Measurements from ENCODE around the gene FAM43A. TPM values are rescaled to one million over a fixed set of nuclear protein-coding genes. Genes with fewer than 3 reads are reported as not detected.

The FAM43A gene
- total and polyA plus RNA-seq, 9 of the 15 experiments (the other 6 are each of a cell fraction or from before 2014, with no cell fraction given) = 0.03 to 1.2 (median 0.21) TPM

DNA sequence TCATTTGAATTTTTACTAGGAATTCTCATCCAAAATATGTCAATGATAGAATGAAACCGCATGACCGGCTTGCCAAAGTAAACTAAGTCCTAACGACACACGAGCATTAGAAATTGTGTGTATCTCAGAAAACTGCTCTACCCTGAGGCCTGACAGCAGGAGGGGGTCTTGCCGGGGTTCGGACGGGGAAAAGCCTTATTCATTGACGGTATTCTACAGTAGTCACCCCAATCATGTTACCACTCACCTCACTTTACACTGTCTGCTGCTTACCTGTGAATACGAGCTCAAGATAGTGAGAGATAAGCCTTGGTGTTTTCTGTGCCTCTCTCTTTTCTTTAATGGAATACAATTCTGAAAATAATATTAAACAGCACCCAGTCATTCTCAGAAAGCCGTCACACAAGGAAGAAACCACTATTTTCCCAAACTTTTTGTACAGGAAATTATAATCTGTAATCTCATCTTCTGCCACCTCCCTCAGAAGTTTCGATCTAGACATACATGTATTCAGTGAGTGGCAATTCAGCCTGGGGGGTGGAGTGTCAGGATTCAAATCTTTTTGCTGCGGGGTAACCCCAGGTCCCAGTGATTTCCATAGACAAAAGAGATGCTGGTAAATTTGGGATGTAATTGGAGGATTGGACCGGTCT is 492 bp upstream of the FAM43A start:
- in situ Hi-C loops (cut with MboI) (loop anchor here (10.0 kb wide), 2 partner anchors 420 to 840 kb away; no protein-coding TSS in a partner anchor), intact Hi-C loops (cut with micrococcal nuclease) (loop anchor here (10.0 kb wide), 1 partner anchor 270 kb away; no protein-coding TSS in a partner anchor)
- Histone ChIP-seq H3K4me2 (ENCODE audit: insufficient read depth, low read length) (peak overlapping the region; percentile 67), H3K9ac (ENCODE audit: insufficient read depth in 1 of 2, low read depth in 2 of 2, low read length in 2 of 2) (no peak overlapping the region), H3K9me1 (ENCODE audit: control insufficient read depth, insufficient read depth, low read length) (no peaks in the 10 kb centered on the region), H3K36me3 (ENCODE audit: control insufficient read depth, insufficient read depth, low read length) (no peaks in the 10 kb centered on the region), H3K4me3 (peak overlapping the region; percentile 35), H3K9me3 (replicated peaks; ENCODE audit: control insufficient read depth, insufficient read depth, low read depth, low read length) (no peaks in the 10 kb centered on the region), H3K27ac (ENCODE audit: extremely low read depth, low read depth, low read length) (no peak overlapping the region), H2AFZ (ENCODE audit: low read depth, low read length) (peak overlapping the region; percentile 80; the same call in 1 of the 2 replicates), H3K79me2 (ENCODE audit: control insufficient read depth, insufficient read depth, low read length) (no peaks in the 10 kb centered on the region), H4K20me1 (replicated peaks; ENCODE audit: control insufficient read depth, insufficient read depth, low read length) (no peaks in the 10 kb centered on the region), H3K4me1 (replicated peaks in 1 of 2; ENCODE audit: control insufficient read depth in 2 of 2, insufficient read depth in 2 of 2, low read length in 2 of 2) (peaks cover 11 to 24% of the 10 kb centered on the region in 2 experiments), H3K27me3 (ENCODE audit: control insufficient read depth in 2 of 2, insufficient read depth in 2 of 2, low read length in 2 of 2) (peaks cover 0 to 26% of the 10 kb centered on the region in 2 experiments; a peak in 3 of 5 replicates)
- DNase-seq (ENCODE audit: extremely low read depth in 1 of 4, low spot score in 3 of 4) (no peak), FAIRE-seq (no peak), ATAC-seq (no peak)
- TF ChIP-seq HDAC2 (IDR thresholded peaks at IDR 0.05) (no peak), PKNOX1 (IDR thresholded peaks at IDR 0.05) (0 out of 2 replicates have a peak, but pooled peaks have one; percentile 7)
- POLR2A ChIA-PET = no interaction called here
- BruUV-seq (replicated peaks) = no TSS peak
- CTCF ChIA-PET (ENCODE audit: low intra/inter-chr PET ratio) = interaction anchor here (0.6 kb wide), 1 partner anchor 36 kb away, joined by 3 read pairs; no protein-coding TSS in a partner anchor
- 27% methylated on average over 13 of the region's 13 CpGs for WGBS (ENCODE audit: insufficient coverage, low coverage, missing lambda C conversion rate)

- no peak for FAIRE-seq
- POLR2A ChIA-PET = interaction anchor here (1.1 kb wide), 1 partner anchor 15 kb away, joined by 4 read pairs; the partner anchor contains the start of gene LSG1
- no peak overlapping the region for H3K9ac ChIP-seq (ENCODE audit: insufficient read depth in 1 of 2, low read depth in 2 of 2, low read length in 2 of 2)
- CTCF ChIA-PET (ENCODE audit: low intra/inter-chr PET ratio) = no interaction called here
- intact Hi-C loops (cut with micrococcal nuclease) = loop anchor here (10.0 kb wide), 1 partner anchor 268 kb away; no protein-coding TSS in a partner anchor
- 64% methylated on average over 6 of the region's 29 CpGs for WGBS (ENCODE audit: insufficient coverage, low coverage, missing lambda C conversion rate)
- H3K9me3 ChIP-seq (replicated peaks; ENCODE audit: control insufficient read depth, insufficient read depth, low read depth, low read length) = no peaks in the 10 kb centered on the region
- no peaks in the 10 kb centered on the region for H3K36me3 ChIP-seq (ENCODE audit: control insufficient read depth, insufficient read depth, low read length)
- H3K4me3 ChIP-seq = no peak overlapping the region
- peak overlapping the region; percentile 80 for H2AFZ ChIP-seq (ENCODE audit: low read depth, low read length)
- H4K20me1 ChIP-seq (replicated peaks; ENCODE audit: control insufficient read depth, insufficient read depth, low read length) = no peaks in the 10 kb centered on the region
- H3K27me3 ChIP-seq (ENCODE audit: control insufficient read depth in 2 of 2, insufficient read depth in 2 of 2, low read length in 2 of 2) = peaks cover 0 to 32% of the 10 kb centered on the region in 2 experiments; a peak in 3 of 5 replicates
- ATAC-seq = no peak
- in situ Hi-C loops (cut with MboI) = loop anchor here (10.0 kb wide), 2 partner anchors 418 to 838 kb away; no protein-coding TSS in a partner anchor
- H3K27ac ChIP-seq (ENCODE audit: extremely low read depth, low read depth, low read length) = no peak overlapping the region
- TF ChIP-seq ZNF311 (CRISPR knock-in tag; IDR thresholded peaks at IDR 0.05) = no peak
- no peak for TF ChIP-seq HMG20B (CRISPR knock-in tag; IDR thresholded peaks at IDR 0.05)
- no peak for TF ChIP-seq TAF9B (IDR thresholded peaks at IDR 0.05; ENCODE audit: partially characterized antibody)
- TF ChIP-seq RBM17 (IDR thresholded peaks at IDR 0.05; ENCODE audit: borderline replicate concordance, low read depth, low read length) = no peak
- no peak for TF ChIP-seq KAT8 (IDR thresholded peaks at IDR 0.05; ENCODE audit: low read depth)
- TF ChIP-seq ZNF592 (IDR thresholded peaks at IDR 0.05) = no peak
- TF ChIP-seq FOSL1 (tag; conservative IDR thresholded peaks at IDR 0.05) = no peak
- H3K4me2 ChIP-seq (ENCODE audit: insufficient read depth, low read length) = peak overlapping the region; percentile 67; the same call in 1 of the 2 replicates
- H3K79me2 ChIP-seq (ENCODE audit: control insufficient read depth, insufficient read depth, low read length) = no peaks in the 10 kb centered on the region
- H3K9me1 ChIP-seq (ENCODE audit: control insufficient read depth, insufficient read depth, low read length) = no peaks in the 10 kb centered on the region
- no peak for DNase-seq (ENCODE audit: extremely low read depth in 1 of 4, low spot score in 3 of 4)
- H3K4me1 ChIP-seq (replicated peaks in 1 of 2; ENCODE audit: control insufficient read depth in 2 of 2, insufficient read depth in 2 of 2, low read length in 2 of 2) = peaks cover 11 to 24% of the 10 kb centered on the region in 2 experiments
- BruUV-seq (replicated peaks) = no TSS peak
Observed at GRCh38 chr3:194686414-194686815, 732 bp downstream of the FAM43A start.

All from K562 (cell line).